Ovary (tissue), 3 donors: Measurements from ENCODE around the gene WFDC9.
"Not testable (repeated sequence)": the region's sequence is repeated elsewhere in the genome, so short reads cannot be mapped to it uniquely, and the experiment has no call there.

Experiments
- EP300 ChIP-seq: sonication (generic); formaldehyde crosslinking; IDR thresholded peaks from one replicate; pipeline ENCODE4 v1.6.1; 2017; ENCODE audit warnings: antibody characterized with exemption
- POLR2A ChIP-seq: fragments of 450-650 bp; IDR thresholded peaks from one replicate; pipeline ENCODE4 v1.6.1; 2017; ENCODE audit warnings: antibody characterized with exemption, mild to moderate bottlenecking, moderate library complexity
- TF ChIP-seq, protein P1 (sequence below), 3 donors: fragments of 450-650 bp in 2 of 3; fragments of 200-600 bp in 1 of 3; IDR thresholded peaks; one replicate each; pipeline versions ENCODE4 v1.5.1 to v1.8.0; 2016 to 2022; ENCODE audit warnings: antibody characterized with exemption in 3 of 3, mild to moderate bottlenecking in 1 of 3
- donor health status: DM: no; HTN: no; CAD: no.

- TF ChIP-seq POLR2A, EP300: not testable (repeated sequence)
- TF ChIP-seq, protein P1, sequence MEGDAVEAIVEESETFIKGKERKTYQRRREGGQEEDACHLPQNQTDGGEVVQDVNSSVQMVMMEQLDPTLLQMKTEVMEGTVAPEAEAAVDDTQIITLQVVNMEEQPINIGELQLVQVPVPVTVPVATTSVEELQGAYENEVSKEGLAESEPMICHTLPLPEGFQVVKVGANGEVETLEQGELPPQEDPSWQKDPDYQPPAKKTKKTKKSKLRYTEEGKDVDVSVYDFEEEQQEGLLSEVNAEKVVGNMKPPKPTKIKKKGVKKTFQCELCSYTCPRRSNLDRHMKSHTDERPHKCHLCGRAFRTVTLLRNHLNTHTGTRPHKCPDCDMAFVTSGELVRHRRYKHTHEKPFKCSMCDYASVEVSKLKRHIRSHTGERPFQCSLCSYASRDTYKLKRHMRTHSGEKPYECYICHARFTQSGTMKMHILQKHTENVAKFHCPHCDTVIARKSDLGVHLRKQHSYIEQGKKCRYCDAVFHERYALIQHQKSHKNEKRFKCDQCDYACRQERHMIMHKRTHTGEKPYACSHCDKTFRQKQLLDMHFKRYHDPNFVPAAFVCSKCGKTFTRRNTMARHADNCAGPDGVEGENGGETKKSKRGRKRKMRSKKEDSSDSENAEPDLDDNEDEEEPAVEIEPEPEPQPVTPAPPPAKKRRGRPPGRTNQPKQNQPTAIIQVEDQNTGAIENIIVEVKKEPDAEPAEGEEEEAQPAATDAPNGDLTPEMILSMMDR (IDR thresholded peaks at IDR 0.05): not testable (repeated sequence)
Observed at GRCh38 chr20:45569650-45570049, 61.4 kb downstream of the WFDC9 start.
